GM18517 (cell line): ENCODE data around the gene RNF111.
A peak's percentile ranks its signal among the peaks of the same experiment; 100 is the strongest.

Experiments used
- ATAC-seq: cut with Tn5 transposase; IDR thresholded peaks from one replicate; pipeline ENCODE4 v1.9.1; 2021; ENCODE audit warnings: mild to moderate bottlenecking, moderate library complexity; ENCODE audit not compliant: unreplicated experiment

Gene RNF111

DNA sequence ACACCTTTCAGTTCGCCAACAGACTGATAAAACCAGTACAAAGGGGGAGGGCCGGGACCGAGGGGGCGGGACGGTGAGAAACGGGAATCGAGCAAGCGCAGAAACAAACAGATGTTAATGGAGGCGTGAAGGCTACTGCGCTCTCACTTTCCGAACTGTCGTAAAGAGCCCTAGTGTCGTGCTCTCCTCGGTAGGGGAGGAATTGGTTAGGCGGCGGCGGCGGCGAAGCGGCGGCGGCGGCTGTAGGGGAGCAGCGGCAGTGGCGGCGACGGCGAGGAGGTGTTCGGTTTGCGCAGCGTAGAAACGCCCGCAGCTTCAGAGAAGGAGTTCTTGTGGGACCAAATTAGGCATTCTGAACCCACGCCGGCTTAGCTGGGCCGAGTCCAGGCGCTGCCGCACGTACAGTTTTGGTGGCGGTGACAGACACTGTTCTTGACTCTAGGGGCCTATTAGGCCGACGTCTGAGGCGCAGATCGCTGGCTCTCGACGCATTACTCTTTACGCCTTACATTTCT, at the start of gene RNF111:
RNF111 (plus strand) TSS at position 173 of the 515 bp plus-strand sequence. CDS start 43,160 bp downstream, outside the sequence.
- peak; percentile 73 for ATAC-seq

DNA sequence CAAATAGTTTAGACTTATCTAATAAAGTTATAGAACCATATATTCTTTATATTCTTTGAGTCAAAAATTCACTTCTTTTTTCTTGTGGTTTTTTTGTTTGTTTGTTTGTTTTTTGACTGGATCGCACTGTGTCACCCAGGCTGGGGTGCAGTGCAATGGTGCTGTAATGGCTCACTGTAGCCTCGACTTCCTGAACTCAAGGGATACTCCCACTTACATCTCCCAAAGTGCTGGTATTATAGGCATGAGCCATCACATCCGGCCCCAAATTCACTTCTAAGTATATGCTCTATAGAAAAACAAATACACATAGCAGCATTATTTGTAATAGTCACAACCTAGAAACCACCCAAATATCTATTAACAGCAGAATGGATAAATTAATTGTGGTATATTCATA, 40.3 kb upstream of the RNF111 start:
- no peak for ATAC-seq

DNA sequence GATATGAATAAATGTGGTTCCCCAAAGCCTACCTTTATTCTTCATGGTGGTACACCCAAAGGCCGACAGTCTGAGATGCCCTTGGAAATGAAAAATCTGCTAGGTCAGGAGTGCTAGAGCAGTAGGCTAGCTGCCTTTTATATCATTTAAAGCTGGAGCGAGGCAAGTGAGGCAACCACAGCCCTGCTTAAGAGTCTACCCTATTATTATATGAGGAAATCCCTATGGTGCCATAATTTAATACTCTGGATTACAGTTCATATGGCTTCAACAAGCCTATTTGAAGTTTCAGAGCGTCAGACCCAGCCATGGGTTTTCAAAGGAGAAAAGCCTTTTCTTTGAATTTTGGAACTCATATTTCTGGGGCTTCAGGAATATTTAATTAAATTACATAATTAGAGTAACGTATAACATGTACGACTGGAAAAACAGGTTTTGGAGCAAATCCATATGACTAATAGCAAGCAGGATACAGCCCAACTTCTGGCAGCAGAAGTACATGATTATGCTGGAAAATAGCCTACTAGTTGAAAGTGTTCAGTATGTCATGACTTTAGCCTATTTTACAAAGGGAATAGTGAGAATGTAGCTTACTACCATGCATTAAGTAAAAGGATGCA, 36.0 kb upstream of the RNF111 start:
- no peak for ATAC-seq

DNA sequence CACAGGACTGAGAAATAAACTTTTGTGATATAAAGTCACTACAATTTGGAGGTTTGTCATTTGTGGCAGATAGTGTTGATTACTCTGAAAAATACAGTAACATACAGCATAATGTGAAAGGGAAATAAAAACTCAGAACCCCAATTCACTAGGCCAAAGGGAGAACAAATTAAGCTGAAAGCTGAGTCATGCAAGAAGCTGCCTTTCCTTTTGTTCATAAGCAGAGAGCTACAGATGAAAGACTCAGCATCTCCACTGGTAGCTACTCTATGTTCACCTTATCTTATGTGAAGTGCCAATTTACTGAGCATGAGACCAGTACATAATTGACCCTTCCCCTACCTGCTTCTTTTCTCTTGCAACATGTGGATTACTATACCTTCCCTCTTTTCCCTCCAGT, 34.7 kb upstream of the RNF111 start:
- no peak for ATAC-seq

DNA sequence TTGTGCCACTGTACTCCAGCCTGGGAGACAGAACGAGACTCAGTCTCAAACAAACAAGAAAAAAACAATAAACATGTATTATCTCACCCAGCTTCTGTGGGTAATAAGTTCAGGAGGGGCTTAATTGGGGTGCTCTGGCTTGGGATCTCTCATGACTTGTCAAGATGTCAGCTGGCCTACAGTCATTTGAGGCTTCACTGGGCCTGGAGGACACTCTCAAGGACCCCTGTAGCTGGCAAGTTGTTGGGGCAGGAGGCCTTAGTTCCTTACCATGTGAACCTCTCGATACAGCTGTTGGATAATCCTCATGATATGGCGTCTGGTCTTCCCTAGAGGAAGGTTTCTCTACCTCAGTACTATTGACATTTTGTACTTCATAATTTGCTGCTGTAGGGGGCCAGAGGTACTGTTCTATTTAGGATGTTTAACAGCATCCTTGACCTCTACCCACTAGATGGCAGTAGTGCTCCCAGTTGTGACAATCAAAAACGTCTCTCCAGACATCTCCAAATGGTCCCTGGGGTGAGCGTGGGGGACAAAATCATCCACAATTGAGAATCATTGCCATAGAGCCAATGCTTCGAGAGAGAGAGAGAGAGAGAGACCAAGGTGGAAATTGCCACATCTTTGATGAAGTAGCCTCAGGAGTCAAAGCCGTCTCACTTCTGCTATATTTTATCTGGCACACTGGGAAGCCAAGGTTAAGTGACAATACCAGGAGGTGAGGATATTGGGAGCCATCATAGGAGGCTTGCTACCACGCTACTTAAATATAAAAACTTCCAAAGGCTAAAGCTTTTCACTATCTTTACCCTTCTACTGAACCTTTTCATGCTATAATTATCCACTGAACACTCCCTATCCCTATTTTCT, 30.1 kb upstream of the RNF111 start:
- no peak for ATAC-seq

DNA sequence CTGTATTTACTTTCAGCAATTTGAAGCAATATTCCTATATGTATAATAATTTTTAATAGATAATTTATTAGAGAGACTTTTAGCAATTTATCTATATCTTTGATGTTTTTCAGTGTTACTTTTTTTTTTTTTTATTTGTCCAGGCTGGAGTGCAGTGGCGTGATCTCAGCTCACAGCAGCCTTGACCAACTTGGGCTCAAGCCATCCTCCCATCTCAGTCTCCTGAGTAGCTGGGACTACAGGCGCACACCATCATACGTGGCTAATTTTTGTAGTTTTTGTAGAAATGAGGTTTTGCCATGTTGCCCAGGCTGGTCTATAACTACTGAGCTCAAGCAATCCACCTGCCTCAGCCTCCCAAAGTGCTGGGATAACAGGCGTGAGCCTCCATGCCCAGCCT, 28.7 kb upstream of the RNF111 start:
- ATAC-seq: no peak

DNA sequence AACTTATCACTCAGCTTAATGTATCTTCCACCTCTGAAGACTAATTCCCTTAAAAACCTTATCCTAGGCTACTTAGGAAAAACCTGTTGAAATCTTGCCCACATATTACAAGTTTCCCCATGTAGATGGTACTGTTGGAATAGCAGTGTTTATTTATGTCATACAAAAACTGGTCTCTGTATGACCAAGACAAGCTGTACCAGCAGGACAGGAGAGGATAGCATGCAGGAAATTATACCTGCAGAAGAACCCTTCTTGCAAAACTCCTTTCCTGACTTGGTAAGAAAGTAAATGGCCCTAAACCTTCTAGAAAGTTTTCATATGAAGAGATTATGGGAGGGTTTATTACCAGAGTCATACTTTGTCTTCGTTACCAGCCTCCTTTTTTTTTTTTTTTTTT, 25.3 kb upstream of the RNF111 start:
- no peak for ATAC-seq

DNA sequence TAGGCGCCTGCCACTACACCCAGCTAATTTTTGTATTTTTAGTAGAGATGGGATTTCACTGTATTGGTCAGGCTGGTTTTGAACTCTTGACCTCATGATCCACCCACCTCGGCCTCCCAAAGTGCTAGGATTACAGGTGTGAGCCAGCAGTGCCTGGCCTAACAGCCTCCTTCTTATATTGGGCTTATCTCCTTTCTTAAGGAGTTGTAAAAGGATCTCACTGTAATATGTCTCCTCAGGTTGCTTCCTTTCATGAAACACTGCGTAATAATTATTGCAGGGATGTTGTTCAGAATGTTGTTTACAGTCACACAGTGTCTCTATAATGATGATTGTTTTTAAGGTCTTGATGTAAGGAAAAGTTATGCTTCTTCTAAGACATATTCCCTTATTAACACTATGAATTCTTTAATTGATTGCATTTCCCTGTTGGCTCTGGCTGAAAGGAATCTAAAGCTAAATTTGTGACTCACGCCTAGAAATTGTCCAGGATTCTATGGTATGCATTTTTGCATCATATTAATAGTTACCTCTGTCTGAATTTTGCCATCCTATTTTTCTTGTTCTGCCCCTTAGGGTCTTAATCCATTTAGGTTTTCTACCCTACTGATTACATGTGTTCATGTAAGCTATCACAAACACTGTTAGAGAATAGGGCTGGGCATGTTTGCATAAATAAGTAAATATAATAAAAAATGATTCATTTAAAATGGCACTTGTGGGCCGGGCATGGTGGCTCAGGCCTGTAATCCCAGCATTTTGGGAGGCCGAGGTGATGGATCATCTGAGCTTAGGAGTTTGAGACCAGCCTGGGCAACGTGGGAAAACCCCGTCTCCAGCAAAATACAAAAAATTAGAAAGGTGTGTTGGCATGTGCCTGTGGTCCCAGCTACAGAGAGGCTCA, 24.5 kb upstream of the RNF111 start:
- ATAC-seq: no peak

DNA sequence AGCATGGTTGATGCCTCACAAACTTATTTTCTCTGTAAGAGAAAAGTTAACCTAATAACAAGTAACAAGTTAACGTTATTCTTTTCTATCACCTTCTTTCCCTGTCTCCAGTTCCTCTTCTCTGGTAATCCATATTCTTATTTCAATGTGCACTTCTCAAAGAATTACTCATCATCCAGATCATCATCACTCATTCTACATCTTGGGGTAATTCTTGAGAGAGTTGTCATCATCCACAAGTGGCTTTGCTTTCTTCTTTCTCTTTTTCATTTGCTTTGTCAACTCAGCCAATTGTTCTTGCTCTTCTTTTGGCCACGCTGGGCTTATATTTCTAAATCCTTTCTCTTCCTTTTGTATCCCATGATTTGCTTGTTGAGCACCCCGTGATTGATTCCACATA, 20.8 kb upstream of the RNF111 start:
- no peak for ATAC-seq

DNA sequence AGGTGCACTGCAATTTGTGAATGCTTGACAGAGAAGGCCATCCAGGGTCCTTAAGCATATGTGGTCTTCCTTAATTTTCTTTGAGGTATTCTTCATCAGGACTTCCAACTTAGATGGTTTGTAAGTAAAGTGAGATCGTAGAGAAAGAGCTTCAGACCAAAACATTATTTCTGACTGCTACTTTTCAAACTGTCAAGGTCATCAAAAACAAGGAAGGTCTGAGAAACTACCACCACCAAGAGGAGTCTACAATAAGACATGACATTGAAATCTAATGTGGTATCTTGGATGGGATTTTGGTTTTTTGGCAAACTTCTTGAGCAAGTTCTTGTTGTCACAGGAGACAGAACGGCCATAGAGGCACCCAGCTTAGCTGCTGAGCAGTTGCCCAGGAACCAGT, 20.0 kb upstream of the RNF111 start:
- ATAC-seq: no peak

DNA sequence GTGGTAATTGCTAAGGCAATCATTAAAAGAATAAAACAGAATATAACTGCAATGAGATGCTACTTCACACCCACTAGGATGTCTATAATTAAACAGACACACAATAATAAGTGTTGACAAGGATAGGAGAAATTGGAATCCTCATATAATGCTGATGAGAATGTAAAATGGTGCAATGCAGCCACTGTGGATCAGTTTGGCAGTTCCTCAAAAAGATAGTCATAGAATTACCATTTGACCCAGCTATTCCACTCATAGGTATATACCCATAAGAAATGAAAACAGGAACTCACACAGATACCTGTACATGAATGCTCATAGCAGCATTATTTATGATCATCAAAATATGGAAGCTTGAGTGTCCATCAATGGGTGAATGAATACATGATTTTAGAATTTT, 9.6 kb upstream of the RNF111 start:
- ATAC-seq: no peak

DNA sequence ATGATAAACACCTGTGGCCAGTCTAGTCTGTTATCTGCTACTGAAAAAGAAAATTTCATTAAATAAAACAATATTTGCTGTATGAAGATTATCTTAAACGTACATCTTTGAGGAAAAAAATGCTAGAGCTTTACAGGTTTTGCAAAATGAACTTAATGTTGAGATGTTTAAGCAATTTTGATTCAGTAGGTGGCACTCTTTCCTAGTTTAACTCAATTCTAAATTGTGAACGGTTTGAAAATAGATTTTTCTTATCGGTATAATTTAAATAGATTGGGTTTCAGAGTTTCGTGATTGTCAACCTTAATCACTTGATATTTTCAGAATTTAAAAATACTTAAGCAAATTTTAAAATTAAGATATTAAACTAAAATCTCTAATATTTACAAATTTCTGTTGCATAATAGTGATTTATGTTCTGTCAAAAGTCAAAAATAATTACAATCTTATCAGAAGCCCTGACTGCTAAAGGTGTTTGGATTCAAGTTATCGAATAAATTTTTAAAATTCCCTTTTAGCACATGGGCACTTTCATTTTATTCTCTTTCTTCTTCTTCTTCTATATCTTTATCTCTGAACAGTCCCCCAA, 7.0 kb upstream of the RNF111 start:
- ATAC-seq: no peak

DNA sequence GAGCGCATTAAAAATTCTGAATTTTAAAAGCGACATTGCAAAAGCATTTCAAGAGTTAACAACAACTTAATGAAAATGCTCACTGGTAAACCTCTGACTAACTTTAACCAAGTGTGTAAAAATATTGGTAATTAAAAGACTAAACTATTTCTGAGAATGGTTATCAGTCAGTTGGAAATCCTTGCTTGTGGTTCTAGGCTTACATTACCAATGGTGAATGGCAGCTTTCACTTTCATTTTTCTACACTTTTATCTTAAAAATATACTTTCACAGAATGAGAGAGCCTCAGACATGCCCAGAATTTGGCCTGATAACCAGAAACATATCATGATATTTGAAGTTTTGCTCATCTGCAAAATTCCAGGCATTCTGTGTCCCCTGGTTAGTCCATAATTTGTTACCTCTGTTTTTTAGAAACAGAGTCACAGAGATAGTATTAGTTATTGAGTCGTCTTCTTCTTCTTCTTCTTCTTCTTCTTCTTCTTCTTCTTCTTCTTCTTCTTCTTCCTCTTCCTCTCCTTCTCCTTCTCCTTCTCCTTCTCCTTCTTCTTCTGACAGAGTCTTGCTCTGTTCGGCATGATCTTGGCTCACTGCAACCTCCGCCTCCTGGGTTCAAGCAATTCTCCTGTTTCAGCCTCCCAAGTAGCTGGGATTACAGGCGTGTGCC, 5.5 kb upstream of the RNF111 start:
- ATAC-seq: no peak

DNA sequence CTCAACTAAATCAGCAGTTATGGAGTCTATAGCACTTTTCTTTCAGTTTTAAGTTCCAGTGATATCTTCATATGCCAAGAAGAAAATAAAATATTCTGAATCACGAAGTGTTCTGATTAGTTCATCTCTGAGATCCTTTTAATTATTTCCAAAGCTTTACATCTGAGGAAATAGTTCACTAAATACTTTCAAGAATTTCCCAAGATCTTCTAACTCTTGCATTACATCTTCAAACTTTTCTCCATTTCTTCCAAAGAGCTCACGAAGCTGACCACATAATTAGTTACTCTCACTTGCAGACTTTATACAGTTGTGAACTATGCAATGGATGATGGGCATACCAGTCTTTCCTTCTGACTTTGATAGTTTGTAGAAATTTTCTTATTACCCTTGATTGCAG, 4.2 kb upstream of the RNF111 start:
- no peak for ATAC-seq

DNA sequence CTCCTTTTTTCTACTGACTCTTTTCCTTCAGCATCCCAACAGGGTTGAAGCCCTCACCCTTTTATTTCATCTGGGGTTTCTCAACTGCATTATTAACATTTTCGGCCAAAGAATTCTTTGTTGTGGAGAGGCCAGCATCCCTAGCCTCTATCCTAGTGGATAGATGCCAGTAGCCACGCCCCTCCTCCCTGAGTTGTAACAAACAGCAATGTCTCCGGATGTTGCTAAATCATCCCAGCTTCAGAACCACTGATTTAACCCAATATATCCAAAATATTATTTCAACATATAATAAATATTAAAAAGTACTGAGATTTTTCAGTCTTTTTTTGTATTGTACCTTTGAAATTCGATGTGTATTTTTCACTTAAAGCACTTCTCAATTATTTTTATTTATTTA, 2.0 kb upstream of the RNF111 start:
- ATAC-seq: no peak

DNA sequence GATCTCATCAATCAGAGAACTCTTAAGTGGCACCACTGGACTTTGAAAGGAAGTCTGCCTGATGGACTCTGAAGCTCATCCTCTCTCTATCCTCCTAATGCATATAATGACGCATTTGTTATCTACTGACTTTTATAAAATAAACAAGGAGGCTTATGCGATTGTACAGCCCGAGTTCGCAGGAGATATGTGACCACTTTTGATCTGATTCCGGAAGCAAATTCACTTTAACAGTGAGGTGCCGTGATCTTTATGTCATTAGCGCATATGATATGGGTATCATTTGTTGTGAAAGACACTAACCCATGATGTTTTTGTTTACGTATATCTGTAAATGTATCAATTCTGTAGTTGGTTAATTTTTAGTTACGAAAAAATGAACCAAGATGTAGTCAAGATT, 427 bp upstream of the RNF111 start:
- ATAC-seq: no peak

DNA sequence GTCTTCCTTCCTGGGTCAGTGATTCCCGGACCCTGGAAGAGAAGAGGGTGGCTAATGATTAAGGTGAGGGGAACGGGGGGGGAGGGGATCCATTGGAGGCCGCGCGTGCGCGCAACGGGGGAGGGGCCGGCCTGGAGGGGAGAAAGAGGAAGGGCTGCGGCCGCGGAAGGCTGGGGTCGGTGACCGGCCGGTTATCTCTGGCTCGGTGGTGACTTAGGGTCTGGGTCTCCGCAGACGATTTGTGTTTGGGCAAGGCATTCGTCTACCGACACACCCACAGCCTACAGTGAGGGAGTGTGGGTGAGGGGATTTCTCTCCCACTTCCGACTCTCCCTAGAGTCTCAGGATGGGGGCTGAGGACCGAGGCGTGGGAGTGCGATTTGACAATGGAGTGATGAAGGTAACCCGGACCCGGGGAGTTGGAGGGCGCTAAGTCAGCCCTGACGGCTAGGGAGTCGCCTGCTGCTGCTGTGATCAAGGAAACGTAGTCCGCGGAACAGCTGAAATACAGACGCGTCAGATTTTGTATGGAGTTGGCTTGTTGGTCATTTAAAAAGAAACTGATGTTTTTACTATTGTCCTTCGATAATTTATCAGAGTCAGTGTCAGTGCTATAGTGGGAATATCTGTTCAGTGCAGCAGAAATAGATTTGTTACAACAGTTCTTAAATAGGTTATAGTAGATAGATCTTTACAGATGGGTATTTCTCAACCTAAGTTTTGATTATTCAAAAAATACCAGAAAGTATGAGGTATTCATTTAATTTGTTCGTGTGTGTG, 733 bp downstream of the RNF111 start:
- ATAC-seq: peak; percentile 33

DNA sequence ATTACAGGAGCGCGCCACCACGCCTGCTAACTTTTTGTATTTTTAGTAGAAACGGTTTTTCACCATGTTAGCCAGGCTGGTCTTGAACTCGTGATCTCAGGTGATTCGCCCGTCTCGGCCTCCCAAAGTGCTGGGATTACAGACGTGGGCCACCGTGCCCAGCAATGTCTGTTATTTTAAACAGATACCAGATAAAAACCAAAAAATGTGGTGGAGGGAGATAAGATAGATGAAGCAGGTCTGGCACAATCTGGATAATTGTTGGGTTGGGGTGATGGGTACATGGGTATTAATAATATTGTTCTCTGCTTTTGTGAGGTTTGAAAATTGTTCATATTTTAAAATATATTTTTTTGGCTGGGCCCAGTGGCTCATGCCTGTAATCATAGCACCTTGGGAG, 4.7 kb downstream of the RNF111 start:
- ATAC-seq: no peak

DNA sequence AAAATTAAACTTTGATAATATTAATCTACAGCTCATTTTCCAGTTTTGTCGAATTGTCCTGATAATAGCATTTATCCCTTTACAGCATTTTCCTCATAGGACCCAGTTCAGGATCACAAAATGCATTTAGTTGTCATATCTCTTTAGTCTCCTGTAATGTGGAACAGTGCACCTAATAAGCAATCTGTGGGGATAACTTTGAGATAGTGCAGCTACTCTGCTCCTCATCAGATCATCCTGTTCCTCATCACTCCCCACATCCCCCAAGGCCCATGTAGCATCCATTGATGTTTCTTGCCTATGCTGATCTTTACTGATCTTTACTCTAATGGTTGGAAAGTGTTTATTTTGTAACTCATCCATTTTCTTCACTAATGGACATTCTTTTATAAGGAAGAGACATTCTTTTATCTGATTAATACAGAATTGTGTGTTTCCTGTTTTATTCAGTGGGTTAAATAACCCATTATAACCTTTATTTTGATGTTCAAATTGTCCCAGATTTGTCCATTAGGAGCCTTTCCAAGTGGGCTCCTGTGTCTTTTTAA, 7.5 kb downstream of the RNF111 start:
- ATAC-seq: no peak
